K562 (cell line): Measurements from ENCODE around the gene RNASEH1. TPM values are rescaled to one million over a fixed set of nuclear protein-coding genes. Genes with fewer than 3 reads are reported as not detected.

Experiments
- ATAC-seq: fragments of 200-7000 bp; cut with Tn5 transposase; 3 replicates; pipeline ENCODE4 v1.9.1; 2020; ENCODE audit warnings: moderate library complexity
- BruUV-seq: library from RNA; stranded (reverse); fragments of 400-500 nt; replicated peaks from 2 replicates; lab custom pipeline; 2021; lab: Mats Ljungman, UMichigan
- CTCF ChIA-PET: fragments of 300-600 bp; formaldehyde crosslinking; extraction: SDS; loops from one replicate; lab custom pipeline; 2021; ENCODE audit warnings: low intra/inter-chr PET ratio; lab: Yijun Ruan, JAX
- POLR2A ChIA-PET: fragments of 300-600, 350-650 bp; sonication (Branson Sonifier 250); formaldehyde crosslinking; extraction: SDS; loops from one replicate; lab custom pipeline; 2021; ENCODE audit warnings: antibody characterized with exemption, inconsistent platforms; lab: Yijun Ruan, JAX
- DNase-seq, 4 experiments: peaks; one replicate each; pipeline versions ENCODE4 v3.0.0 to v3.0.0-alpha.2; 2011 to 2018; ENCODE audit warnings: low spot score in 3 of 4, mixed read lengths in 3 of 4; ENCODE audit errors: extremely low read depth in 1 of 4
- FAIRE-seq: peaks from 2 replicates; lab custom pipeline; 2011; peaks lifted over from hg19 to GRCh38; lab: Jason Lieb, UNC
- H2AFZ ChIP-seq: 2 replicates; pipeline ENCODE4 v1.6.0; 2011; ENCODE audit warnings: low read depth, low read length, control low read depth, inconsistent platforms
- H3K27ac ChIP-seq: fragments of 200-600 bp; 3 replicates; pipeline ENCODE4 v1.8.0; 2011; ENCODE audit warnings: low read depth, mild to moderate bottlenecking, control low read depth, inconsistent platforms, low read length, moderate library complexity, mixed read lengths; ENCODE audit errors: extremely low read depth
- H3K27me3 ChIP-seq, 2 experiments: fragments of 300-600 bp in 1 of 2; 2 replicates in 1 of 2; 3 replicates in 1 of 2; pipeline versions ENCODE4 v1.6.0 to v1.8.0; 2011; ENCODE audit warnings: inconsistent platforms in 2 of 2, low read length in 2 of 2, mild to moderate bottlenecking in 1 of 2, mixed read lengths in 1 of 2, moderate library complexity in 1 of 2; ENCODE audit not compliant: control insufficient read depth in 2 of 2, insufficient read depth in 2 of 2
- H3K36me3 ChIP-seq: fragments of 300-600 bp; 3 replicates; pipeline ENCODE4 v1.8.0; 2011; ENCODE audit warnings: mild to moderate bottlenecking, low read length, inconsistent platforms; ENCODE audit not compliant: control insufficient read depth, insufficient read depth
- H3K4me1 ChIP-seq, 2 experiments: fragments of 200-600 bp in 1 of 2; replicated peaks in 1 of 2; 2 replicates in 1 of 2; 3 replicates in 1 of 2; pipeline versions ENCODE4 v1.5.1 to v1.8.0; 2011; ENCODE audit warnings: inconsistent platforms in 2 of 2, low read length in 2 of 2, mild to moderate bottlenecking in 1 of 2, mixed read lengths in 1 of 2, moderate library complexity in 1 of 2; ENCODE audit not compliant: control insufficient read depth in 2 of 2, insufficient read depth in 2 of 2
- H3K4me2 ChIP-seq: 2 replicates; pipeline ENCODE4 v1.6.1; 2011; ENCODE audit warnings: low read length, control low read depth, inconsistent platforms, mixed read lengths; ENCODE audit not compliant: insufficient read depth
- H3K4me3 ChIP-seq: fragments of 200-600 bp; sonication (generic), shearing (Covaris generic); 2 replicates; pipeline ENCODE4 v1.5.1; 2016; ENCODE audit warnings: control low read depth, inconsistent platforms
- H3K79me2 ChIP-seq: fragments of 200-600 bp; 3 replicates; pipeline ENCODE4 v1.8.0; 2011; ENCODE audit warnings: low read length, inconsistent platforms; ENCODE audit not compliant: control insufficient read depth, insufficient read depth
- H3K9ac ChIP-seq, 2 experiments: 2 replicates each; pipeline versions ENCODE4 v1.6.0 to v1.6.1; 2011; ENCODE audit warnings: low read depth in 2 of 2, low read length in 2 of 2, control low read depth in 1 of 2, inconsistent platforms in 1 of 2, mild to moderate bottlenecking in 1 of 2, mixed read lengths in 1 of 2; ENCODE audit not compliant: insufficient read depth in 1 of 2
- H3K9me1 ChIP-seq: one replicate; pipeline ENCODE4 v1.6.0; 2011; ENCODE audit warnings: inconsistent platforms, mild to moderate bottlenecking, low read length, moderate library complexity; ENCODE audit not compliant: control insufficient read depth, insufficient read depth
- H3K9me3 ChIP-seq: replicated peaks from 2 replicates; pipeline ENCODE4 v1.5.1; 2011; ENCODE audit warnings: low read depth, low read length, inconsistent platforms; ENCODE audit not compliant: control insufficient read depth, insufficient read depth
- H4K20me1 ChIP-seq: replicated peaks from 2 replicates; pipeline ENCODE4 v1.6.1; 2011; ENCODE audit warnings: low read length, inconsistent platforms, mixed read lengths; ENCODE audit not compliant: control insufficient read depth, insufficient read depth
- ARHGAP35 ChIP-seq: fragments of 450-650 bp; IDR thresholded peaks from 2 replicates; pipeline ENCODE4 v1.6.1; 2018; ENCODE audit not compliant: partially characterized antibody
- BRF1 ChIP-seq: IDR thresholded peaks from 3 replicates; pipeline ENCODE4 v1.6.1; 2011; ENCODE audit warnings: borderline replicate concordance, mild to moderate bottlenecking; ENCODE audit not compliant: insufficient read length; ENCODE audit errors: extremely low read depth
- CTBP1 ChIP-seq: fragments of 450-650 bp; IDR thresholded peaks from 2 replicates; pipeline ENCODE4 v1.6.1; 2016; ENCODE audit warnings: borderline replicate concordance
- GATAD2A ChIP-seq: fragments of 450-650 bp; IDR thresholded peaks from 2 replicates; pipeline ENCODE4 v1.6.1; 2017
- NFE2 ChIP-seq: IDR thresholded peaks from 2 replicates; pipeline ENCODE4 v1.6.1; 2014; ENCODE audit warnings: antibody characterized with exemption, low read depth
- NFRKB ChIP-seq: fragments of 450-650 bp; IDR thresholded peaks from 2 replicates; pipeline ENCODE4 v1.6.1; 2016; ENCODE audit warnings: low read depth
- SMARCA4 ChIP-seq: fragments of 450-650 bp; IDR thresholded peaks from 2 replicates; pipeline ENCODE4 v1.6.1; 2016
- TOE1 ChIP-seq, 2 experiments: fragments of 450-650 bp in 1 of 2; sonication (generic) in 1 of 2; formaldehyde crosslinking in 1 of 2; IDR thresholded peaks; 2 replicates each; pipeline versions ENCODE4 v1.7.1 to v1.8.0; 2016 to 2022; ENCODE audit warnings: borderline replicate concordance in 2 of 2, mild to moderate bottlenecking in 2 of 2, antibody characterized with exemption in 1 of 2, inconsistent platforms in 1 of 2, low read depth in 1 of 2, missing genetic modification reagents in 1 of 2, moderate library complexity in 1 of 2
- U2AF1 ChIP-seq: fragments of 200-400 bp; formaldehyde crosslinking; optimal IDR thresholded peaks from 2 replicates; pipeline ENCODE3; 2017; ENCODE audit warnings: mild to moderate bottlenecking, low read depth, low read length, moderate library complexity
- ZBTB17 ChIP-seq: fragments of 450-650 bp; formaldehyde crosslinking; IDR thresholded peaks from 2 replicates; pipeline ENCODE4 v1.4.0; 2020; ENCODE audit warnings: mild to moderate bottlenecking
- ZFPM2 ChIP-seq: fragments of 250-450 bp; sonication (Bioruptor Pico); IDR thresholded peaks from 2 replicates; pipeline ENCODE4 v1.5.1; 2022; ENCODE audit warnings: mild to moderate bottlenecking
- ZNF232 ChIP-seq: sonication (generic); formaldehyde crosslinking; IDR thresholded peaks from 2 replicates; pipeline ENCODE4 v1.8.0; 2022; ENCODE audit warnings: mild to moderate bottlenecking, missing genetic modification reagents
- ZNF324 ChIP-seq: fragments of 250-450 bp; sonication (Bioruptor Pico); IDR thresholded peaks from 2 replicates; pipeline ENCODE4 v1.4.0; 2020; ENCODE audit warnings: mild to moderate bottlenecking
- ZNF384 ChIP-seq: IDR thresholded peaks from 2 replicates; pipeline ENCODE4 v1.6.1; 2012; ENCODE audit warnings: low read depth, low read length, improper control_type of control experiment
- ZNF778 ChIP-seq: fragments of 450-650 bp; formaldehyde crosslinking; IDR thresholded peaks from 2 replicates; pipeline ENCODE4 v1.4.0; 2020; ENCODE audit warnings: mild to moderate bottlenecking, moderate library complexity
- WGBS: fragments of 100-300 bp; shearing (Covaris generic); methylation state at CpG from one replicate; pipeline ENCODE4 v1.1.6; 2016; ENCODE audit warnings: low coverage, mixed read lengths; ENCODE audit not compliant: insufficient coverage; ENCODE audit errors: missing lambda C conversion rate; 5-methylcytosine and 5-hydroxymethylcytosine counted together
- in situ Hi-C: fragments of 300-500 bp; cut with MboI; formaldehyde crosslinking; loops from 4 replicates; pipeline ENCODE4 v1.15.0; 2018; ENCODE audit warnings: inconsistent platforms, mixed read lengths
- intact Hi-C: fragments of 100-400 bp; cut with micrococcal nuclease; formaldehyde crosslinking; loops from 2 replicates; pipeline ENCODE4 v1.14.2; 2022
- polyA plus RNA-seq, 8 experiments: library from polyadenylated mRNA; depleted of rRNA in 4 of 8; stranded (reverse) in 5 of 8; unstranded in 3 of 8; fragments of >200 nt; fragmentation: Nextera tagmentation in 2 of 8; fragmentation: Illumina TruSeq in 1 of 8; extraction: Ambion mirVana in 2 of 8; extraction: Trizol in 1 of 8; gene quantifications; 2 replicates each; pipeline versions ENCODE4 v1.2.1 to v1.2.3, GENCODE V29; 2011 to 2014; ENCODE audit warnings: inconsistent platforms in 1 of 8, missing spikeins in 1 of 8
- total RNA-seq, 7 experiments: library from RNA; depleted of rRNA in 6 of 7; stranded (reverse); fragments of >200 nt in 6 of 7; fragmentation: Illumina TruSeq in 2 of 7; extraction: Trizol in 2 of 7; gene quantifications; 2 replicates each; pipeline versions ENCODE4 v1.2.1 to v1.2.3, GENCODE V29; 2011 to 2021; ENCODE audit warnings: low replicate concordance in 1 of 7
- TF ChIP-seq, protein P1 (sequence below), 2 experiments: IDR thresholded peaks; 2 replicates each; pipeline ENCODE4 v1.6.1; 2011; ENCODE audit warnings: borderline replicate concordance in 1 of 2, control low read depth in 1 of 2, low read depth in 1 of 2, low read length in 1 of 2, mild to moderate bottlenecking in 1 of 2, mixed read lengths in 1 of 2, moderate library complexity in 1 of 2; ENCODE audit not compliant: insufficient read depth in 1 of 2, insufficient read length in 1 of 2, poor library complexity in 1 of 2, severe bottlenecking in 1 of 2; ENCODE audit errors: extremely low read depth in 1 of 2
- TF ChIP-seq, protein P2 (sequence below): IDR thresholded peaks from 3 replicates; pipeline ENCODE4 v1.6.1; 2011; ENCODE audit warnings: borderline replicate concordance, mild to moderate bottlenecking; ENCODE audit not compliant: insufficient read length, insufficient read depth
- TF ChIP-seq, protein P3 (sequence below), 2 experiments: IDR thresholded peaks; 2 replicates each; pipeline ENCODE4 v1.6.1; 2012; ENCODE audit warnings: improper control_type of control experiment in 2 of 2, low read depth in 2 of 2, low read length in 2 of 2, borderline replicate concordance in 1 of 2

The RNASEH1 gene
- total and polyA plus RNA-seq, 9 of the 15 experiments (the other 6 are each of a cell fraction or from before 2014, with no cell fraction given), result 25.7 to 47.5 (median 42.8) TPM

DNA sequence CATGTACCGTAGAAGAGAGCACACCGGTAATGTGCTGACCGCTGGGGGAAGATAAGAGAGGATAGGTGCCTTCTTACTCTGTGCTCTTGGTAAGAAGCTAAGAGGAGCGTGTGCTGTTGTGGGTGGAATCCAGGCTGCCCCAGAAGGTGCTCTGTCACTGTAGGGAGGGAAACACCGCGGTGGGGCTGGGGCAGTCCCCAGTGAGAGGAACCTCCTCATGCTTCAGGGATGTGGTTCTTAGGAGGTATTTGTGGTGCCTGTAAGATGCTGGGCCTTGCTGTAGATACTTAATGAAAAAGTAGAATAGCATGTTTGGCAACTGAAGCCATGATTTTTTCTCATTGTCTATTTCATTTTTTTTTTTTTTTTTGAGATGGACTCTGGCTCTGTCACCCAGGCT is 37.9 kb upstream of the RNASEH1 start:
- BruUV-seq, result no TSS peak
- peak overlapping the region; percentile 18; the same call in 1 of the 2 replicates for H3K4me2 ChIP-seq
- FAIRE-seq (peak; percentile 70), DNase-seq (peak in 3 of 4 experiments; percentile 29 to 59 (median 57)), ATAC-seq (peak; percentile 72)
- H3K9me1 ChIP-seq, result no peaks in the 10 kb centered on the region
- H3K4me3 ChIP-seq, result no peak overlapping the region
- H4K20me1 ChIP-seq, result no peaks in the 10 kb centered on the region
- H3K27me3 ChIP-seq, result no peaks in the 10 kb centered on the region
- intact Hi-C loops (loop anchor here (2.0 kb wide), 1 partner anchor 55 kb away; no protein-coding TSS in a partner anchor), in situ Hi-C loops (no loop called here)
- H2AFZ ChIP-seq, result peak overlapping the region; percentile 68
- CTCF ChIA-PET, result no interaction called here
- no peaks in the 10 kb centered on the region for H3K36me3 ChIP-seq
- POLR2A ChIA-PET, result interaction anchor here (1.5 to 3.7 kb wide), 2 partner anchors 11 to 16 kb away, joined by 6 to 22 read pairs; no protein-coding TSS in a partner anchor
- WGBS, result 8% methylated on average over 6 of the region's 6 CpGs
- peaks cover 22 to 40% of the 10 kb centered on the region in 2 experiments; a peak in 4 of 5 replicates for H3K4me1 ChIP-seq
- no peaks in the 10 kb centered on the region for H3K9me3 ChIP-seq
- H3K79me2 ChIP-seq, result no peaks in the 10 kb centered on the region
- peak overlapping the region in 1 of 2 experiments; percentile 34; a peak in 2 of 4 replicates for H3K9ac ChIP-seq
- no peak overlapping the region for H3K27ac ChIP-seq
- no peak for TF ChIP-seq U2AF1
- 0 out of 2 replicates have a peak, but pooled peaks have one; percentile 10 for TF ChIP-seq CTBP1
- TF ChIP-seq ZNF232, result no peak
- no peak for TF ChIP-seq ZNF324
- no peak for TF ChIP-seq ZNF384
- TF ChIP-seq NFRKB, result no peak
- TF ChIP-seq SMARCA4, result 0 out of 2 replicates have a peak, but pooled peaks have one; percentile 12
- no peak for TF ChIP-seq ZNF778 (CRISPR knock-in tag)
- TF ChIP-seq, protein P1, sequence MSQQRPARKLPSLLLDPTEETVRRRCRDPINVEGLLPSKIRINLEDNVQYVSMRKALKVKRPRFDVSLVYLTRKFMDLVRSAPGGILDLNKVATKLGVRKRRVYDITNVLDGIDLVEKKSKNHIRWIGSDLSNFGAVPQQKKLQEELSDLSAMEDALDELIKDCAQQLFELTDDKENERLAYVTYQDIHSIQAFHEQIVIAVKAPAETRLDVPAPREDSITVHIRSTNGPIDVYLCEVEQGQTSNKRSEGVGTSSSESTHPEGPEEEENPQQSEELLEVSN (IDR thresholded peaks at IDR 0.05; ENCODE audit: borderline replicate concordance in 1 of 2, extremely low read depth in 1 of 2, insufficient read depth in 1 of 2, insufficient read length in 1 of 2, low read depth in 1 of 2, low read length in 1 of 2, poor library complexity in 1 of 2, severe bottlenecking in 1 of 2), result peak in 1 of 2 experiments; percentile 32
- no peak for TF ChIP-seq BRF1
- TF ChIP-seq GATAD2A, result no peak
- peak; percentile 58 for TF ChIP-seq NFE2
- TF ChIP-seq, protein P2, sequence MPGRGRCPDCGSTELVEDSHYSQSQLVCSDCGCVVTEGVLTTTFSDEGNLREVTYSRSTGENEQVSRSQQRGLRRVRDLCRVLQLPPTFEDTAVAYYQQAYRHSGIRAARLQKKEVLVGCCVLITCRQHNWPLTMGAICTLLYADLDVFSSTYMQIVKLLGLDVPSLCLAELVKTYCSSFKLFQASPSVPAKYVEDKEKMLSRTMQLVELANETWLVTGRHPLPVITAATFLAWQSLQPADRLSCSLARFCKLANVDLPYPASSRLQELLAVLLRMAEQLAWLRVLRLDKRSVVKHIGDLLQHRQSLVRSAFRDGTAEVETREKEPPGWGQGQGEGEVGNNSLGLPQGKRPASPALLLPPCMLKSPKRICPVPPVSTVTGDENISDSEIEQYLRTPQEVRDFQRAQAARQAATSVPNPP, result no peak
- TF ChIP-seq ZFPM2 (CRISPR knock-in tag), result no peak
- no peak for TF ChIP-seq ARHGAP35
- TF ChIP-seq TOE1 (IDR thresholded peaks at IDR 0.05; ENCODE audit: borderline replicate concordance), result no peak
- TF ChIP-seq TOE1 (CRISPR knock-in tag; IDR thresholded peaks at IDR 0.05; ENCODE audit: borderline replicate concordance, low read depth), result no peak
- no peak for TF ChIP-seq ZBTB17 (CRISPR knock-in tag)
- TF ChIP-seq, protein P3, sequence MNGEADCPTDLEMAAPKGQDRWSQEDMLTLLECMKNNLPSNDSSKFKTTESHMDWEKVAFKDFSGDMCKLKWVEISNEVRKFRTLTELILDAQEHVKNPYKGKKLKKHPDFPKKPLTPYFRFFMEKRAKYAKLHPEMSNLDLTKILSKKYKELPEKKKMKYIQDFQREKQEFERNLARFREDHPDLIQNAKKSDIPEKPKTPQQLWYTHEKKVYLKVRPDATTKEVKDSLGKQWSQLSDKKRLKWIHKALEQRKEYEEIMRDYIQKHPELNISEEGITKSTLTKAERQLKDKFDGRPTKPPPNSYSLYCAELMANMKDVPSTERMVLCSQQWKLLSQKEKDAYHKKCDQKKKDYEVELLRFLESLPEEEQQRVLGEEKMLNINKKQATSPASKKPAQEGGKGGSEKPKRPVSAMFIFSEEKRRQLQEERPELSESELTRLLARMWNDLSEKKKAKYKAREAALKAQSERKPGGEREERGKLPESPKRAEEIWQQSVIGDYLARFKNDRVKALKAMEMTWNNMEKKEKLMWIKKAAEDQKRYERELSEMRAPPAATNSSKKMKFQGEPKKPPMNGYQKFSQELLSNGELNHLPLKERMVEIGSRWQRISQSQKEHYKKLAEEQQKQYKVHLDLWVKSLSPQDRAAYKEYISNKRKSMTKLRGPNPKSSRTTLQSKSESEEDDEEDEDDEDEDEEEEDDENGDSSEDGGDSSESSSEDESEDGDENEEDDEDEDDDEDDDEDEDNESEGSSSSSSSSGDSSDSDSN (IDR thresholded peaks at IDR 0.05; ENCODE audit: borderline replicate concordance in 1 of 2, low read depth in 2 of 2, low read length in 2 of 2), result 0 out of 4 replicates have a peak, but pooled peaks of 1 of the 2 experiments have one; percentile 27
